ENCODE data around the gene TIAM1. TPM values are rescaled to one million over a fixed set of nuclear protein-coding genes. Genes with fewer than 3 reads are reported as not detected.

The TIAM1 gene
- total and polyA plus RNA-seq, 2 of the 8 experiments (the other 6 are each of a cell fraction or from before 2014, with no cell fraction given) = 10.1 to 30.7 TPM

DNA sequence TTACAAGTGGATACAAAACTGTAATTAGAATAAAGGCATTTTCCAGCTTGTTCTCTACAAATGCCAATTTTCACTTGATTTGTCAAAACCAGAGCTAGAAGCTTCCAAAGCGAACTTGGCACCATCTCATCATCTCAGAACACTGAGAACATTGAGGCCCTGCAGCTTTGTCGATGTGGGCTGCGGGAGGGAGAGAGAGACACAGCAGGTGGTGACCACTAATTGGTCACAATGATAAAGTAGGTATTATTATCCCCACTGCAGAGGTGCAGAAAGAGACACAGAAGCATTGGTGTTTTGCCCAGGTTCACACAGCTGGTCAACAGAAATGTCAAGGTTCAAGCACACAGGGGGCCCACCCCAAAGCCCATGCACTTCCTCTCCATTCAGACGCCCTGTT, 233.6 kb downstream of the TIAM1 start:
- H4K20me1 ChIP-seq (replicated peaks in 1 of 2; ENCODE audit: control insufficient read depth in 1 of 2, insufficient read depth in 2 of 2, low read length in 2 of 2) = no peaks in the 10 kb centered on the region
- no peaks in the 10 kb centered on the region for H3K4me1 ChIP-seq (replicated peaks in 1 of 4; ENCODE audit: control insufficient read depth in 3 of 4, insufficient read depth in 4 of 4, low read length in 3 of 4)
- no peak overlapping the region for H4K91ac ChIP-seq (replicated peaks; ENCODE audit: insufficient read length, low read length)
- H3K4me3 ChIP-seq (ENCODE audit: extremely low read depth in 1 of 4, insufficient read depth in 2 of 4, low read depth in 3 of 4, low read length in 4 of 4) = no peak overlapping the region
- no peaks in the 10 kb centered on the region for H3K23me2 ChIP-seq (ENCODE audit: low read depth, low read length)
- H2BK12ac ChIP-seq (ENCODE audit: low read depth, low read length) = no peak overlapping the region
- CTCF ChIA-PET (ENCODE audit: partially characterized antibody) = interaction anchor here (0.5 to 4.8 kb wide), 8 partner anchors 9 to 493 kb away, joined by 3 to 34 read pairs (median 5); no protein-coding TSS in a partner anchor
- no peak overlapping the region for H2BK5ac ChIP-seq (ENCODE audit: low read depth, low read length)
- no peak overlapping the region for H3K56ac ChIP-seq (replicated peaks; ENCODE audit: insufficient read length, low read depth, low read length)
- no peaks in the 10 kb centered on the region for H3K79me2 ChIP-seq (ENCODE audit: control insufficient read depth in 1 of 2, insufficient read depth in 2 of 2, low read length in 2 of 2)
- peaks cover 3 to 7% of the 10 kb centered on the region in 2 experiments; a peak in 3 of 4 replicates for H3K9me3 ChIP-seq (ENCODE audit: insufficient read depth in 2 of 2, low read depth in 1 of 2, low read length in 1 of 2)
- no peaks in the 10 kb centered on the region for H3K27me3 ChIP-seq (replicated peaks in 1 of 4; ENCODE audit: control insufficient read depth in 3 of 4, extremely low read depth in 1 of 4, insufficient read depth in 3 of 4, low read length in 3 of 4)
- no peaks in the 10 kb centered on the region for H3K36me3 ChIP-seq (ENCODE audit: control insufficient read depth in 2 of 4, insufficient read depth in 4 of 4, low read length in 3 of 4)
- H2AK5ac ChIP-seq (ENCODE audit: low read depth, low read length) = no peak overlapping the region
- FAIRE-seq (no peak), DNase-seq (ENCODE audit: low read depth in 1 of 2, low spot score in 2 of 2) (no peak)
- no peak overlapping the region for H3K4ac ChIP-seq (replicated peaks; ENCODE audit: insufficient read length, low read depth, low read length)
- H2AFZ ChIP-seq (ENCODE audit: low read length) = no peak overlapping the region
- no peaks in the 10 kb centered on the region for H3K79me1 ChIP-seq (ENCODE audit: low read depth, low read length)
- peak overlapping the region; percentile 36; the same call in 1 of the 2 replicates for H3K27ac ChIP-seq (ENCODE audit: low read depth, low read length)
- 93% methylated on average over 4 of the region's 4 CpGs; no CpG with 5 or more reads in 1 of the 2 experiments for WGBS, 2 experiments (ENCODE audit: extremely low coverage in 1 of 2, insufficient coverage in 1 of 2, insufficient read length in 1 of 2, insufficient replicate concordance in 2 of 2, low coverage in 1 of 2, low lambda C conversion rate in 2 of 2, missing lambda C conversion rate in 1 of 2)
- no peak overlapping the region for H3K4me2 ChIP-seq (ENCODE audit: insufficient read depth in 1 of 2, low read depth in 2 of 2, low read length in 2 of 2)
- H4K8ac ChIP-seq (ENCODE audit: extremely low read depth, insufficient read depth, low read length) = no peak overlapping the region
- H3K14ac ChIP-seq (ENCODE audit: insufficient read length) = no peak overlapping the region
- no peak overlapping the region for H3K23ac ChIP-seq (ENCODE audit: insufficient read length)
- no peak overlapping the region for H2BK20ac ChIP-seq (ENCODE audit: low read length)
- no peak overlapping the region for H4K5ac ChIP-seq (ENCODE audit: insufficient read length, low read depth, low read length)
- no peak overlapping the region for H2BK120ac ChIP-seq (replicated peaks; ENCODE audit: low read depth, low read length)
- no peak overlapping the region for H2BK15ac ChIP-seq (ENCODE audit: low read length)
- H3K18ac ChIP-seq (ENCODE audit: extremely low read depth, low read length) = no peak overlapping the region
- POLR2A ChIA-PET (ENCODE audit: partially characterized antibody) = no interaction called here
- no peak overlapping the region for H3K9ac ChIP-seq (replicated peaks in 1 of 4; ENCODE audit: extremely low read depth in 1 of 4, low read depth in 3 of 4, low read length in 3 of 4)
- no peak for TF ChIP-seq SP4 (IDR thresholded peaks at IDR 0.05; ENCODE audit: low read length)
- no peak for TF ChIP-seq TEAD4 (IDR thresholded peaks at IDR 0.05; ENCODE audit: low read depth, low read length)
- TF ChIP-seq SUZ12 (IDR thresholded peaks at IDR 0.05; ENCODE audit: low read length) = no peak
- no peak for TF ChIP-seq SIN3A (conservative IDR thresholded peaks at IDR 0.05 in 1 of 2, IDR thresholded peaks at IDR 0.05 in 1 of 2; ENCODE audit: low read depth in 1 of 2, low read length in 2 of 2)
- TF ChIP-seq SIRT6 (IDR thresholded peaks at IDR 0.05; ENCODE audit: low read length) = no peak
- no peak for TF ChIP-seq SP1 (IDR thresholded peaks at IDR 0.05; ENCODE audit: low read depth, low read length)
- TF ChIP-seq CREB1 (IDR thresholded peaks at IDR 0.05) = no peak
- TF ChIP-seq SRF (IDR thresholded peaks at IDR 0.05; ENCODE audit: low read depth, low read length) = no peak
- no peak for TF ChIP-seq RXRA (IDR thresholded peaks at IDR 0.05; ENCODE audit: insufficient read depth, low read depth, low read length)
- TF ChIP-seq GABPA (IDR thresholded peaks at IDR 0.05; ENCODE audit: borderline replicate concordance, insufficient read depth, low read length) = no peak
- TF ChIP-seq RNF2 (IDR thresholded peaks at IDR 0.05; ENCODE audit: borderline replicate concordance, low read depth, low read length, missing control alignments, poor library complexity, severe bottlenecking) = no peak
- no peak for TF ChIP-seq CBX8 (IDR thresholded peaks at IDR 0.05; ENCODE audit: borderline replicate concordance, low read depth, low read length)
- no peak for TF ChIP-seq TAF7 (optimal IDR thresholded peaks at IDR 0.05; ENCODE audit: borderline replicate concordance, low read depth, low read length)
- TF ChIP-seq JUND (IDR thresholded peaks at IDR 0.05; ENCODE audit: low read length) = no peak
